ENCODE measurements around the gene MRPL17.

DNA sequence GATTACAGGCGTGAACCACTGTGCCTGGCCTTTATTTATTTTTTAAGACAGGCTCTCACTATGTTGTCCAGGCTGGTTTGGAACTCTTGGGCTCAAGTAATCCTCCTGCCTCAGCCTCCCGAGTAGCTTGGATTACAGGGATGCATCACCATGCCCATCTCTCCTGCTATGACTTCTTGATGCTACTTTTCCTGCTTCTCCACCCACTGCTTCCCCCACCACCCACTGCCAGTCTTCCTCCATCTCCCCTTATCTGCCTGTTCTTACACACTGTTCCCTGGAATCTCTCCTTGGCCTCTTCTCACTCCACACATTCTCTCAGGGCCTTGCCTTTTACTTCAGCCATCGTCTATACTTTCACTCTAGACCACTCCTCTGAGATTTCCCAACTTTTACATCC, 46.7 kb downstream of the MRPL17 start:
- TF ChIP-seq, protein P1, sequence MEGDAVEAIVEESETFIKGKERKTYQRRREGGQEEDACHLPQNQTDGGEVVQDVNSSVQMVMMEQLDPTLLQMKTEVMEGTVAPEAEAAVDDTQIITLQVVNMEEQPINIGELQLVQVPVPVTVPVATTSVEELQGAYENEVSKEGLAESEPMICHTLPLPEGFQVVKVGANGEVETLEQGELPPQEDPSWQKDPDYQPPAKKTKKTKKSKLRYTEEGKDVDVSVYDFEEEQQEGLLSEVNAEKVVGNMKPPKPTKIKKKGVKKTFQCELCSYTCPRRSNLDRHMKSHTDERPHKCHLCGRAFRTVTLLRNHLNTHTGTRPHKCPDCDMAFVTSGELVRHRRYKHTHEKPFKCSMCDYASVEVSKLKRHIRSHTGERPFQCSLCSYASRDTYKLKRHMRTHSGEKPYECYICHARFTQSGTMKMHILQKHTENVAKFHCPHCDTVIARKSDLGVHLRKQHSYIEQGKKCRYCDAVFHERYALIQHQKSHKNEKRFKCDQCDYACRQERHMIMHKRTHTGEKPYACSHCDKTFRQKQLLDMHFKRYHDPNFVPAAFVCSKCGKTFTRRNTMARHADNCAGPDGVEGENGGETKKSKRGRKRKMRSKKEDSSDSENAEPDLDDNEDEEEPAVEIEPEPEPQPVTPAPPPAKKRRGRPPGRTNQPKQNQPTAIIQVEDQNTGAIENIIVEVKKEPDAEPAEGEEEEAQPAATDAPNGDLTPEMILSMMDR (IDR thresholded peaks at IDR 0.05) = no peak
- TF ChIP-seq POLR2A (IDR thresholded peaks at IDR 0.05) = no peak
